ENCODE results near the gene F2RL3.
"Not testable (repeated sequence)": the region's sequence is repeated elsewhere in the genome, so short reads cannot be mapped to it uniquely, and the experiment has no call there.

Gene F2RL3

DNA sequence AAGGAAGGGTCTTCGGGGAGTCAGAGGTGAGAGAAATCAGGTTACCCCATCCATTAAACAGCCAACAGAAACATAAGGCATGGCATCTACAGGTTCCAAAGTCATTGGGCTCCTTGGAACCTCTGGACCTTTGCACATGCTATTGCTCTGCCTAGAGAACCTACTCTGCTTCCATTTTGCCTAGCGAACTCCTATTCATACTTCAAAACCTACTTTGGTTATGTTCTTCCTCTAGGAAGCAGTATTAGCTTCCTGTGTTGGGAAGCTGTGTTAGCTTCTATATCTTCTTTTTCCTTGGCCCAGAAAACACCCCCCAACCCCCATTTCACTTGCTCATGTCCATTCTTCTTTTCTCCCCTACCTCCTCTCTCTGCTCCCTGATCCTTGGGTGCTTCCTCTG is 39.6 kb downstream of the F2RL3 start:
- no peak overlapping the region for H3K4me3 ChIP-seq (ENCODE audit: low read depth, low read length)
- DNase-seq (ENCODE audit: low read depth) = no peak
- no peak for TF ChIP-seq CTCF (conservative IDR thresholded peaks at IDR 0.05; ENCODE audit: low read depth, low read length)

DNA sequence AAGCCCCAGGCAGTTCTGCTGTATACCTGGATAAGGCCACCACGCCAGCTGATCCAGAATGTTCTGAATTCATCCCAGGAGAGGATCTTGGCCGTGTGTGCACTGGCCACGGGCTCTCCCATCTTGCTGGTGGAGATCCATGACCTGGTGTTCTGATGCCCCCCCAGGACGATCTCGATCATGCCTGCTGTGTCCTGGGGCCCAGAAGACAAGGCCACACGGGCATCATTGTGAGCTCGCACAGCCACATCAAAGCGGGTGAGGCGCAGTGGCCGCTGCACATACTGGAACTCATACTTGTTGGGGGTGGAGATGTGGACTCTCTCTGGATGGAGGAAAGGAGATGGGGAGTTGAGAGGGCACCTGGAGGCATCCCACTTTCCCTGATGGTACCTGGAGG is 40.1 kb downstream of the F2RL3 start:
- DNase-seq (ENCODE audit: low read depth) = no peak
- no peak overlapping the region for H3K4me3 ChIP-seq (ENCODE audit: low read depth, low read length)
- no peak for TF ChIP-seq CTCF (conservative IDR thresholded peaks at IDR 0.05; ENCODE audit: low read depth, low read length)

DNA sequence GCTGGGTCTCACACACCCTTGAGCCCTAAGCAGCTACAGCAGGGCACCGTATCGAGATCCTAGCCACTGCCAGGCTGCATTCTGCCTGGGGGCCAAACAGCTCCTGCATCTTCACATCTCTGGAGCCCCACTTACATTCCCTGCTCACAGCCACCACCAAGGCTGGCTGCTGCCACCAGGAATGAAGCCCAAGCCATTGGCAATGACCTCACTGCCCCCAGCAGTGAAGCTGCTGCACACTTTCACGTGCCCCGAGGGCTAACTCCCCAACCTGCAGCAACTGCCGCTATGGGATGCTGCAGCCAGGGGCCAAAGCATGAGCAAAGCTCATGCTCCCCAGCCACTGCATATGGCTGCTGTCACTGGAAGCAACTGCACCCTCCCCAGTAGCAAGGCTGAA is 42.0 kb downstream of the F2RL3 start:
- TF ChIP-seq CTCF (conservative IDR thresholded peaks at IDR 0.05; ENCODE audit: low read depth, low read length) = no peak
- H3K4me3 ChIP-seq (ENCODE audit: low read depth, low read length) = no peak overlapping the region

DNA sequence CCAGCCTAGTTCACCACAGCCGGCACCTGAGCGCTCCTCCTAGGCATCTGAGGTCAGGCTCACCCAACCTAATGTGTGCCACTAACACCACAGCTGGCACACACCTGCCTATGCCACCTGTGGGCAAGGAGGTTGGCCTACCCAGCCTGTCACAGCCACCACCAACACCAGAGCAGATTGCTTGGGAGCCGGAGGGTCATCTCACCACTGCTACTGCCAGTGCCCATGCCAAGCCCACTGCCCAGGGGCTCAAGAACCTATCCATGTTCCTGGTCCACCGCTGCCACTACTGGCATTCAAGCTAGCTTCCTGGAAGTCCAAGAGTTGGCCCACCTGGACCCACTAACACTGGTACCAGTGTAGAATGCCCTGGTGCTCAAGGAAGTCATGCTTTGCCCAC is 42.5 kb downstream of the F2RL3 start:
- TF ChIP-seq CTCF (conservative IDR thresholded peaks at IDR 0.05; ENCODE audit: low read depth, low read length) = no peak
- no peak for DNase-seq (ENCODE audit: low read depth)
- no peak overlapping the region for H3K4me3 ChIP-seq (ENCODE audit: low read depth, low read length)

More for the DNA sequence above, 42.0 kb downstream of the F2RL3 start:
- no peak for DNase-seq (ENCODE audit: low read depth)

GRCh38 chr19:16934489-16934888 is 45.7 kb downstream of the F2RL3 start:
- TF ChIP-seq CTCF (conservative IDR thresholded peaks at IDR 0.05; ENCODE audit: low read depth, low read length) = no peak
- DNase-seq (ENCODE audit: low read depth) = no peak
- H3K4me3 ChIP-seq (ENCODE audit: low read depth, low read length) = no peak overlapping the region

DNA sequence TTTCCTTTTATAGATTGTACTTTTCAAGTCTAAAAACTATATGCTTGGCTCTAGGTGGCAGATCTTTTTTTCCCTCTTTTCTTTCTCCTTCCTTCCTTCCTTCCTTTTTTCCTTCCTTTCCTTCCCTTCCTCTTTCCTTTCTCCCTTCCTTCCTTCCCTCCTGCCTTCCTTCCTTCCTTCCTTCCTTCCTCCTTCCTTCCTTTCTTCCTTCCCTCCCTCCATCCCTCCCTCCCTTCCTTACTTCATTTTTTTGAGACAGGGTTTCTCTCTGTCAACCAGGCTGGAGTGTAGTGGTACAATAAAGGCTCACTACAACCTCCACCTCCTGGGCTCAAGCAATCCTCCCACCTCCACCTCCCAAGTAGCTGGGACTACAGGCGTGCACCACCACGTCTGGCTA is 48.1 kb downstream of the F2RL3 start:
- no peak overlapping the region for H3K4me3 ChIP-seq (ENCODE audit: low read depth, low read length)
- TF ChIP-seq CTCF (conservative IDR thresholded peaks at IDR 0.05; ENCODE audit: low read depth, low read length) = no peak
- DNase-seq (ENCODE audit: low read depth) = no peak

DNA sequence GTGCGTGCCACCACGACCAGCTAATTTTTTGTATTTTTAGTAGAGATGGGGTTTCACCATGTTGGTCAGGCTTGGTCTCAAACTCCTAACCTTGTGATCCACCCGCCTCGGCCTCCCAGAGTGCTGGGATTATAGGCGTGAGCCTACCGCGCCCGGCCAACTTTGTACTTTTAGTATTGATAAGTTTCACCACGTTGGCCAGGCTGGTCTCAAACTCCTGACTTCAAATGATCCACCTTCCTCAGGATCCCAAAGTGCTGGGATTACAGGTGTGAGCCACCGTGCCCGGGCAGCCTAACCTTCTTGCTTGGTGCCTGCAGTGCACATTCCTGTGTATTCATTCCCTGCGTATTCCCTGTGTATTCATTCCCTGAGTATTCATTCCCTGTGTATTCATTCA is 49.0 kb downstream of the F2RL3 start:
- not testable (repeated sequence) for DNase-seq (ENCODE audit: low read depth); H3K4me3 ChIP-seq (ENCODE audit: low read depth, low read length)

DNA sequence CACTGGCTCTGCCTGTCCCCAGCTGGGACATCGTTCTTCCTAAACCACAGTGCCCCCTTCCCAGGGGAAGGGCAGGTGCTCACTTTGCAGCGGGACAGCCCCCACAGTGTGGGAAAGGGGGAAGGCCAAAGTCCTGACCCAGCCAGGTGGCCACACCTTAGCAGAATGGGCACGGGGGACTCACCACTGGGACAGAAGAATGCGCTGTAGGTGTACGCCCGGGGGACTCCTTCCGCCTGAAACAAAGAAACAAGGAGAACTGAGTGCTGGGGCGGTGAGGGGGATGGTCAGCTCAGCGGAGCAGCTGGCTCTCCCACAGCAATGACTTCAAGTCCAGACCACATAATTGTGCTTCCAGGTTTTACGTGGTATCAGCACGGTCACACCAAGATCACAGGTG is 49.4 kb downstream of the F2RL3 start:
- H3K4me3 ChIP-seq (ENCODE audit: low read depth, low read length) = no peak overlapping the region
- no peak for TF ChIP-seq CTCF (conservative IDR thresholded peaks at IDR 0.05; ENCODE audit: low read depth, low read length)
- DNase-seq (ENCODE audit: low read depth) = no peak

- not testable (repeated sequence) for H3K4me3 ChIP-seq (ENCODE audit: low read depth, low read length); DNase-seq (ENCODE audit: low read depth)
Measured at GRCh38 chr19:16940063-16940462, 51.3 kb downstream of the F2RL3 start.
